MM.1S (cell line): ENCODE measurements around the gene GATB.

Experiments used
- DNase-seq: peaks from one replicate; pipeline ENCODE4 v3.0.0-alpha.2; 2015
- H2AFZ ChIP-seq: fragments of 300-600 bp; sonication (generic); 2 replicates; pipeline ENCODE4 v1.6.0; 2016; ENCODE audit warnings: antibody characterized with exemption, low read length
- H3F3A ChIP-seq: fragments of 300-600 bp; sonication (generic); 2 replicates; pipeline ENCODE4 v1.6.1; 2016; ENCODE audit warnings: mild to moderate bottlenecking, antibody characterized with exemption, low read length, moderate library complexity, mixed read lengths; ENCODE audit not compliant: insufficient read depth
- H3K27ac ChIP-seq: fragments of 300-600 bp; sonication (generic); 2 replicates; pipeline ENCODE4 v1.5.1; 2016; ENCODE audit warnings: mild to moderate bottlenecking, low read length
- H3K27me3 ChIP-seq: fragments of 300-600 bp; sonication (generic); replicated peaks from 2 replicates; pipeline ENCODE4 v1.6.0; 2016; ENCODE audit warnings: low read length; ENCODE audit not compliant: insufficient read depth
- H3K36me3 ChIP-seq: fragments of 300-600 bp; sonication (generic); replicated peaks from 2 replicates; pipeline ENCODE4 v1.6.1; 2016; ENCODE audit warnings: mild to moderate bottlenecking, low read length, mixed read lengths; ENCODE audit not compliant: insufficient read depth
- H3K4me1 ChIP-seq: fragments of 300-600 bp; sonication (generic); 2 replicates; pipeline ENCODE4 v1.6.1; 2016; ENCODE audit warnings: low read length, mixed read lengths
- H3K4me2 ChIP-seq: fragments of 300-600 bp; sonication (generic); 2 replicates; pipeline ENCODE4 v1.6.0; 2016; ENCODE audit warnings: low read depth, low read length
- H3K4me3 ChIP-seq: fragments of 300-600 bp; sonication (generic); 2 replicates; pipeline ENCODE4 v1.5.1; 2016; ENCODE audit warnings: low read length, mixed read lengths
- H3K79me2 ChIP-seq: fragments of 300-600 bp; sonication (generic); 2 replicates; pipeline ENCODE4 v1.6.1; 2016; ENCODE audit warnings: mixed run types, low read length, mixed read lengths
- H3K9ac ChIP-seq: fragments of 300-600 bp; sonication (generic); 2 replicates; pipeline ENCODE4 v1.6.1; 2016; ENCODE audit warnings: low read length, mixed read lengths
- H3K9me2 ChIP-seq: fragments of 300-600 bp; sonication (generic); replicated peaks from 2 replicates; pipeline ENCODE4 v1.6.1; 2016; ENCODE audit warnings: mild to moderate bottlenecking, low read length, mixed read lengths; ENCODE audit not compliant: insufficient read depth
- H3K9me3 ChIP-seq: fragments of 300-600 bp; sonication (generic); replicated peaks from 2 replicates; pipeline ENCODE4 v1.6.1; 2016; ENCODE audit warnings: mild to moderate bottlenecking, low read length, mixed read lengths; ENCODE audit not compliant: insufficient read depth
- H4K20me1 ChIP-seq: fragments of 300-600 bp; sonication (generic); 2 replicates; pipeline ENCODE4 v1.6.1; 2016; ENCODE audit warnings: mild to moderate bottlenecking, low read length, moderate library complexity, mixed read lengths; ENCODE audit not compliant: insufficient read depth
- CTCF ChIP-seq: fragments of 300-600 bp; sonication (generic); IDR thresholded peaks from 2 replicates; pipeline ENCODE4 v1.5.1; 2016; ENCODE audit warnings: antibody characterized with exemption, low read length, mixed read lengths
- EZH2 ChIP-seq: fragments of 300-600 bp; sonication (generic); optimal IDR thresholded peaks from 2 replicates; pipeline ENCODE3; 2017; ENCODE audit warnings: low read depth, mild to moderate bottlenecking, antibody characterized with exemption, low read length, mixed read lengths
- EZH2phosphoT487 ChIP-seq: fragments of 300-600 bp; sonication (generic); IDR thresholded peaks from 2 replicates; pipeline ENCODE4 v1.6.1; 2018; ENCODE audit warnings: antibody characterized with exemption, low read length

The GATB gene

GRCh38 chr4:151803246-151803645 lies 42.4 kb upstream of the GATB start:
- Histone ChIP-seq H3K27me3 (no peaks in the 10 kb centered on the region), H4K20me1 (no peaks in the 10 kb centered on the region), H3K9ac (no peak overlapping the region), H3K4me2 (no peak overlapping the region), H3K4me1 (peaks cover 17% of the 10 kb centered on the region), H3K79me2 (no peaks in the 10 kb centered on the region), H3K4me3 (no peak overlapping the region), H3K27ac (no peak overlapping the region), H3K9me3 (no peaks in the 10 kb centered on the region), H3K9me2 (no peaks in the 10 kb centered on the region), H3K36me3 (no peaks in the 10 kb centered on the region), H3F3A (peaks cover 10% of the 10 kb centered on the region; the same call in 1 of the 2 replicates), H2AFZ (no peak overlapping the region)
- no peak for TF ChIP-seq CTCF
- TF ChIP-seq EZH2phosphoT487, result no peak
- no peak for TF ChIP-seq EZH2
- no peak for DNase-seq

DNA sequence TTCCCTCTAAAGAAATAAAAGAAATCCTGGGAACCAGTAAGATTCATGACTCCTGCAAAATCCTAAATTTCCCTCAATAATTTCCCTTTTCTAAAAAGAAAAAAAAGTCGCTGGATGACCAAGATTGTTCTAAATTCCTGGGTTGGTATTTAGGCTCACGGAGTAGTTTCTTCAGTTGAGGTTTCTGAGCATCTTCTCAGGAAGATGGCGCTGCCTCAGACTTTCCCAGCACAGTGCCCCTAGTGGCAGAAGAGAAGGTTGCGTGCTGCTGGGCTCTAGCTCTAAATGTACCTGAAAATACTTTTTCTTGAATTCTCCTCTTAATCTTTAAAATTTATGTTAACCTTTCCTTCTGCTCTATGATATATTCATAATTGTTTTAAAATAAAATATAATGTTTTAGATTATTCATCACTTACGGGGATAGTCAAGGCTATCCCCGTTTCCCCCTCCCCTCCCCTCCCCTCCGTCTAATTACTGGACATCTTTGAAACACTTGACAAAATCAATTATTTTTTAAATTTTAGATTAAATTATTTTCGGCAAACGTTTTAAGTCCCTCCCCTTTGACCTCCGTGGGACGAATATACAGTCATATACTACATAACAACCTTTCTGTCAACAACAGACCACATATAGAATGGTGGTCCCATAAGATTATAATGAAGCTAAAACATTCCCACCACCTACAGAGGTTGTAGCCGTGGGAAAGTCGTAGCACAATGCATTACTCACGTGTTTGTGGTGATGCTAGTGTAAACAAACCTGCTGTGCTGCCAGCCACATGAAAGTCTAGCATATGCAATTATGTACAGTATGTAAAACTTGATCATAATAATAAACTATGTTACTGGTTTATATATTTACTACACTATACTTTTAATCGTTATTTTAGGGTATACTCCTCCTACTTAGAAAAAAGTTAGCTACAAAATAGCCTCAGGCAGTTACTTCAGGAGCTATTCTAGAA lies 41.0 kb upstream of the GATB start:
- Histone ChIP-seq H3K79me2 (no peaks in the 10 kb centered on the region), H3K4me2 (no peak overlapping the region), H4K20me1 (no peaks in the 10 kb centered on the region), H3F3A (peaks cover 10% of the 10 kb centered on the region; the same call in 1 of the 2 replicates), H2AFZ (no peak overlapping the region), H3K9me2 (no peaks in the 10 kb centered on the region), H3K9me3 (no peaks in the 10 kb centered on the region), H3K4me1 (peaks cover 25% of the 10 kb centered on the region), H3K4me3 (no peak overlapping the region), H3K27me3 (no peaks in the 10 kb centered on the region), H3K36me3 (no peaks in the 10 kb centered on the region), H3K27ac (no peak overlapping the region), H3K9ac (no peak overlapping the region)
- DNase-seq, result peak; percentile 56
- TF ChIP-seq EZH2phosphoT487 (no peak), CTCF (peak; percentile 83), EZH2 (no peak)

GRCh38 chr4:151799417-151800012 lies 38.7 kb upstream of the GATB start:
- H3K4me2 ChIP-seq, result peak overlapping the region; percentile 56
- H3K36me3 ChIP-seq, result no peaks in the 10 kb centered on the region
- peak overlapping the region; percentile 52; the same call in 1 of the 2 replicates for H2AFZ ChIP-seq

More at GRCh38 chr4:151799417-151800012, 38.7 kb upstream of the GATB start:
- Histone ChIP-seq H3F3A (peaks cover 10% of the 10 kb centered on the region; the same call in 1 of the 2 replicates), H3K4me3 (0 out of 2 replicates have a peak overlapping the region, but pooled peaks have one; percentile 19), H3K9me3 (no peaks in the 10 kb centered on the region), H3K9me2 (no peaks in the 10 kb centered on the region), H3K4me1 (peaks cover 25% of the 10 kb centered on the region), H3K27me3 (no peaks in the 10 kb centered on the region), H3K27ac (peak overlapping the region; percentile 58; the same call in 1 of the 2 replicates), H4K20me1 (no peaks in the 10 kb centered on the region), H3K79me2 (no peaks in the 10 kb centered on the region), H3K9ac (peak overlapping the region; percentile 6; the same call in 1 of the 2 replicates)
- TF ChIP-seq CTCF, result no peak
- no peak for TF ChIP-seq EZH2
- no peak for TF ChIP-seq EZH2phosphoT487
- no peak for DNase-seq
